ENCODE data around the gene E2F1.

Gene E2F1, protein sequence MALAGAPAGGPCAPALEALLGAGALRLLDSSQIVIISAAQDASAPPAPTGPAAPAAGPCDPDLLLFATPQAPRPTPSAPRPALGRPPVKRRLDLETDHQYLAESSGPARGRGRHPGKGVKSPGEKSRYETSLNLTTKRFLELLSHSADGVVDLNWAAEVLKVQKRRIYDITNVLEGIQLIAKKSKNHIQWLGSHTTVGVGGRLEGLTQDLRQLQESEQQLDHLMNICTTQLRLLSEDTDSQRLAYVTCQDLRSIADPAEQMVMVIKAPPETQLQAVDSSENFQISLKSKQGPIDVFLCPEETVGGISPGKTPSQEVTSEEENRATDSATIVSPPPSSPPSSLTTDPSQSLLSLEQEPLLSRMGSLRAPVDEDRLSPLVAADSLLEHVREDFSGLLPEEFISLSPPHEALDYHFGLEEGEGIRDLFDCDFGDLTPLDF

GRCh38 chr20:33686100-33686983 lies at the start of gene E2F1:
Gene E2F1 (minus strand): TSS chr20:33686385. CDS start chr20:33686264, 121 bp downstream.
- in situ Hi-C loops (cut with MboI; ENCODE audit: low pct_unique_long_range_greater_than_20kb, low sequenced_read_pairs) = no loop called here
- DNase-seq = peak; percentile 88

- in situ Hi-C loops (cut with MboI; ENCODE audit: low pct_unique_long_range_greater_than_20kb, low sequenced_read_pairs) = no loop called here
- peak; percentile 58 for DNase-seq
These were observed 47.7 kb upstream of the E2F1 start for GRCh38 chr20:33733654-33734576.

GRCh38 chr20:33732166-33732970 lies 46.2 kb upstream of the E2F1 start:
- peak; percentile 75 for DNase-seq
- in situ Hi-C loops (cut with MboI; ENCODE audit: low pct_unique_long_range_greater_than_20kb, low sequenced_read_pairs) = no loop called here

DNA sequence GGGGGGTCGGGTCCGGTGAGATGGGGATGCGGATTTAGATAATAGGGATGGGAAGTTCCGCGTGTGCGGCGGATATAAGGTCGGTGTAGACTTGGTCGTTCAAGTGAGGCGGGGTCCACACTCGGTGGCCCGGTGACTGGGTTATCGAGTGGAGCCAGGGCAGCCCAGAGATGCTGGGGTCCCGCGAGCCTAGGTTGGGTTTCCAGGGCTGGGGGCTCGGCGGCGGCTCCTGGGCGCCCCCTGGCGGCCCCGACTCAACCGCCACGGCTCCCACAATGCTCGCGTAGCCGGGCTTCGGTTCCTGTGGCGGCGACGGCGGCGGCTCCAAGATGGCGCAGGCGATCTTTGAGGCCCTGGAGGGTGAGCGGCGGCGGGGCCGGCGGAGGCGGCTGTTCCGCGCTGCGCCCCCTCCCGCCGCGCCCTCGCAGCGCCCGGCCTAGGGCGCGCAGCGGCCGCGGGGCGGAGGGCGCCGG lies 45.5 kb upstream of the E2F1 start, which contains the start of gene ZNF341:
Gene ZNF341, plus strand, starts transcription at position 304 of the 473 bp plus-strand sequence. Its CDS starts 26 bp downstream, at position 330.
- in situ Hi-C loops (cut with MboI; ENCODE audit: low pct_unique_long_range_greater_than_20kb, low sequenced_read_pairs) = no loop called here
- DNase-seq = peak; percentile 92

DNA sequence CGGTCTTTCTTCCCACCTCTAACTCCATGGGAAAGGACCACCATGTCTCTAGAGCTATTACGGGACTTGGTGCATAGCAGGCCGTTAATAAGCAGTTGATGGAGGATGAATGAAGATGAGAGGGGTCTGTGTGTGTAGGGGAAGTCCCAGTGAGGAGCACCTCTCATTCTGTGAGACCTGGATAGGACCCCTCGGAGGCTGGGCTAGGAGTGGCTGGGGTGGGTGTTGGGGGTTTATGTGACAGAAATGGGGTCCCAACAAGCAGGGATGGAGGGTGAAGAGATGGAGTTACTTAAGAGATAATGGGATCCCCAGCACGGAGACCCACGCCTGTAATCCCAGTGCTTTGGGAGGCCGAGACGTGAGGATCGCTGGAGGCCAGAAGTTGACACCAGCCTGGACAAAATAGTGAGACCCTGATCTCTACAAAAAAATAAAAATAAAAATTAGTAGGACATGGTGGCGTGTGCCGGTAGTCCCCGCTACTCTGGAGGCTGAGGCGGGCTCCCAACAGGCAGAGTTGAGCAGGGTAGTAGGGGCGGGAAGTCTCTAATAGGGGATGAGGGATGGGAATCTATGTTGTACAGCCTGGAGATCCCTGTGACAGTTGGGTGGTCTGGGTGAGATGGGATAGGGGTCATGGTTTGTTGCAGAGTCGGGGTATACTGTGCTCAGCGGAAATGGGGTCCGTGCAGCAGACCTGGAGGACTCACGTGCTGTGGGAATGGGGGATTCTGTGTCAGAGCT lies 44.9 kb upstream of the E2F1 start:
- no peak for DNase-seq
- in situ Hi-C loops (cut with MboI; ENCODE audit: low pct_unique_long_range_greater_than_20kb, low sequenced_read_pairs) = no loop called here

DNA sequence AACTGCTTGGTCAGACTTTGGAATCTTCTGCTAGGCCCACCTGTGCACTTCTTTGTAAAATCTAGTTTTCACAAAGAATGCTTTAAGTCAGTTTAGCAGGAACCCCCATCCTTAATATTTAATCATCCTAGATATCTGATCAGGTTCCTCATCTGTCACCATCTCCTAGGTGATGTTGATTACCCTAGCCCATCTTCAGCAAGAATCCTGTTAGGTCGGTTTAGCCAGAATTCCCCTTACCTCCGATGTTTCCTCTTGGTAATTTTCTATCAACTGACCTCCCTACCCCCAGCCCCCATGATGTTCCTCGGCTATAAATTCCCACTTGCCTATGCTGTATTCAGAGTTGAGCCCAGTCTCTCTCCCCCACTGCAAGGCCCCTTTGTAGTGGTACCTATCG lies 42.9 kb upstream of the E2F1 start:
- in situ Hi-C loops (cut with MboI; ENCODE audit: low pct_unique_long_range_greater_than_20kb, low sequenced_read_pairs) = no loop called here
- no peak for DNase-seq

DNA sequence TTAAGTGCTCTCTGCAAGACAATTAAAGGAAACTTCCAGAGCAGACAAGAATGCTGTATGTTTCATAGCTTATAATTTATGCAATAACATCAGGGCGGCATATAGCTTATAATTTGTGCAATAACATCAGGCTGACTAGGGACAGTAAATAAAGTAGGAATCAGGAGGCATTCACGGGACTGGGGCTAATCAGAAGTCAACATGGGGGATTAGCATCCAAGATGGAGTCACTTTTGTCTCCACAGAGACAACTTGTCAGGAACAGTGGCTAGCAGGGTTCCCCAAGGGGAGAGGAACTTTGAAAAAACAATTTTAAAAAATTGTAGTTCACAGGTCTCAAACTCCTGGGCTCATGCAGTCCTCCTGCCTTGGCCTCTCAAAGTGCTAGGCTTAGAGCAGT lies 42.3 kb upstream of the E2F1 start:
- DNase-seq = no peak
- in situ Hi-C loops (cut with MboI; ENCODE audit: low pct_unique_long_range_greater_than_20kb, low sequenced_read_pairs) = no loop called here

DNA sequence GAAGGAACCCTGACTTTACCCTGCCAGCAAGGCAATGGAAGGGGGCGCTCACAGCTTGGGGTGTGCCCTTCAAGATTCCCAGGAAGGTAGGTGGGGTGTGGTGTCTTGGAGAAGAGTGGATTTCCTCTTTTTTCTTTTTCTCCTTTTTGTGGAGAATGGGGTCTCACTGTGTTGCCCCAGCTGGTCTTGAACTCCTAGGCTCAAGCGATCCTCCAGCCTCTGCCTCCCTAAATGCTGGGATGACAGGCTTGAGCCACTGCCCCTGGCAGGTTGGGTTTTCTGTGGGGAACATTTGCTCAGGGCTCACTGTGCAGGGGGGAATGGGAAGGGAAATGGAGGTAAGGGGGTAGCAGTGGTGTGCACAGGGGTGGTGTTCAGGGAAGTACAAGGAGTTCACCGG lies 41.6 kb upstream of the E2F1 start:
- in situ Hi-C loops (cut with MboI; ENCODE audit: low pct_unique_long_range_greater_than_20kb, low sequenced_read_pairs) = no loop called here
- no peak for DNase-seq

DNA sequence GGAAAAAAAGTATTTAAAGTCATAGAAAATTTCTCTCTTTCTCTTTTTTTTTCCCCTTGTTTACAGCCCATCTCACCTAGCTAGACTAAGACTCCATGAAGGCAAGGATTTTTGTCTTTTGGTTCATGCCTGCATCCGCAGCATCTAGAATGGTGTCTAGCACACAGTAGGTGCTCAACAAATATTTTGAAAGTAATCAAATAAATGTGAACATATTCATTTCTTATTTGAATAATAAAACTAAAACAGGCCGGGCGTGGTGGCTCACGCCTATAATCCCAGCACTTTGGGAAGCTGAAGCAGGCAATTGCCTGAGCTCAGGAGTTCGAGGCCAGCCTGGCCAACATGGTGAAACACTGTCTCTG lies 40.9 kb upstream of the E2F1 start:
- in situ Hi-C loops (cut with MboI; ENCODE audit: low pct_unique_long_range_greater_than_20kb, low sequenced_read_pairs) = no loop called here
- DNase-seq = no peak

DNA sequence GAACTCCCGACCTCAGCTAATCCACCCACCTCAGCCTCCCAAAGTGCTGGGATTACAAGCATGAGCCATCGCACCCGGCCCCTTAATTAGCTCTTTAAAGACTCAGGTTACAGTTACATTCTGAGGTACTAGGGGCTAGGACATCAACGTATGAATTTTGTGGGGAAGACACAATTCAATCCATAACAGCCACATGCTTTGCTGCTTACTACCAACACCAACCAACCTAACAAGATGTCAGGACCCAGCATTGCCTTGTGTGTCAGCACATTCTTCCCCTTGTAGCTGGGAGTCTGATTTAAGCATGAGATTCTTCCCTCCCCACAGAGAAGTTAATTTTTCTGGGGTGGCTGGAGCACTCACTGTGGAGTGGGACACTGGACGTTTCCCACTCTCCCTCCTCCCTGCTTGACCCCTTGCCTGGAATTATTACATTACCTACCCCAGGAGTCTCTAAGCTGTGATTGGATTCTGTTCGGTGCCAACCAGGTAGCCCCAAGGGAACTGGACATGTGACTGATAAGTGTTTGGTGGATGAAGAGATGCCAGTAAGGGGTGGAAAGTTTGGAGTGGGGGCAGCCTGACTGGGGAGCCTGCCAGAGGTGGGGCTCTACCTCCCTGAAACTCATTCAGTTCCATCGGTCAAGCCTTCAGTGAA lies 39.6 kb upstream of the E2F1 start:
- in situ Hi-C loops (cut with MboI; ENCODE audit: low pct_unique_long_range_greater_than_20kb, low sequenced_read_pairs) = no loop called here

DNA sequence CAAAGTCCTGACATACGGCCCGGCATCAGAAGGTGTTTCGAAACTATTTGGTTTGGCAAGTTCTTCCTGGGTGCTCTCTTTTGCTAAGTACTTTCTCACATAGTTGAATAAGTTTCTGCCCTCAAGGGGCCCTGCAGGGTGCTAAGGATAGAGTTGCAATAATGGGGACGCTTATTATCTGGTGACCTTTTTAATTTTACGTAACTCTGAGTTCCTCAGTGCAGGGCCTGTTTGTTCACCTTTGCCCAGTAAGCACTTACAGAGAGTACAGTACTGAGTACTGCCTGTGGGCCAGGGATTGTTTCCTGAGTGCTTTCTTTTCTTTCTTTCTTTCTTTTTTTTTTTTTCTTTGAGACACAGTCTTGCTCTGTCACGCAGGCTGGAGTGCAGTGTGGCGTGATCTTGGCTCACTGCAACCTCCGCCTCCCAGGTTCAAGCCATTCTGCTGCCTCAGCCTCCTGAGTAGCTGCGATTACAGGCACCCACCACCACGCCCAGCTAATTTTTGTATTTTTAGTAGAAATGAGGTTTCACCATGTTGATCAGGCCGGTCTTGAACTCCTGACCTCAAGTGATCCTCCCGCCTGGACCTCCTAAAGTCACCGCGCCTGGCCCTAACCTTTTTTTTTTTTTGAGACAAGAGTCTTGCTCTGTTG lies 38.4 kb upstream of the E2F1 start:
- in situ Hi-C loops (cut with MboI; ENCODE audit: low pct_unique_long_range_greater_than_20kb, low sequenced_read_pairs) = no loop called here
- DNase-seq = no peak

More for the DNA sequence above, 39.6 kb upstream of the E2F1 start:
- DNase-seq = no peak

DNA sequence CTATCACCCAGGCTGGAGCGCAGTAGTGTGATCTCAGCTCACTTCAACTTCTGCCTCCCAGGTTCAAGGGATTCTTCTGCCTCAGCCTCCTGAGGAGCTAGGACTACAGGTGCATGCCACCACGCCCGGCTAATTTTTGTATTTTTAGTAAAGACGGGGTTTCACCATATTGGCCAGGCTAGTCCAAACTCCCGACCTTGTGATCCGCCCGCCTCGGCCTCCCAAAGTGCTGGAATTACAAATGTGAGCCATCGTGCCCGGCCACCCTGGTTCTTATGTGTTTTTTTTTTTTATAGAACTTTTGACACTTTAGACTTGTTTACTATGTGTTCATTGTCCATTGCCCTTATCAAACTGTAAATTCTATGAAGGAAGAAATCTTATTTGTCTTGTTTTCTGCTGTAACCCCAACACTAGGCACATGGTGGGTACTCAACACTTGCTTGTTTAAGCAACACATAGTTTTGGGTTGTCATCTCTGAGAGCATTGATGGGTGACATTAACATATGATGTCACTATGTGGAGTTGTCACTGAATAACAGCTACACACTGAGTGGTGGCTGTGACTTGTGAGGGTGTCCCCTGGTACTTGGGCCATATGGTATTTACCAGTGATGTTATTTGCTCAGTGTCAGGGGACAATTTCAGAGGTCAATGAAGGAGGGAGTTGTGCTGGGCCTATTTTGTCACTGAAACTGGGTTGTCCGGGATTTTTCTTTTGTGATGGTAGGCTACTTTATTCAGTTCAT lies 35.4 kb upstream of the E2F1 start:
- DNase-seq = no peak
- in situ Hi-C loops (cut with MboI; ENCODE audit: low pct_unique_long_range_greater_than_20kb, low sequenced_read_pairs) = no loop called here

DNA sequence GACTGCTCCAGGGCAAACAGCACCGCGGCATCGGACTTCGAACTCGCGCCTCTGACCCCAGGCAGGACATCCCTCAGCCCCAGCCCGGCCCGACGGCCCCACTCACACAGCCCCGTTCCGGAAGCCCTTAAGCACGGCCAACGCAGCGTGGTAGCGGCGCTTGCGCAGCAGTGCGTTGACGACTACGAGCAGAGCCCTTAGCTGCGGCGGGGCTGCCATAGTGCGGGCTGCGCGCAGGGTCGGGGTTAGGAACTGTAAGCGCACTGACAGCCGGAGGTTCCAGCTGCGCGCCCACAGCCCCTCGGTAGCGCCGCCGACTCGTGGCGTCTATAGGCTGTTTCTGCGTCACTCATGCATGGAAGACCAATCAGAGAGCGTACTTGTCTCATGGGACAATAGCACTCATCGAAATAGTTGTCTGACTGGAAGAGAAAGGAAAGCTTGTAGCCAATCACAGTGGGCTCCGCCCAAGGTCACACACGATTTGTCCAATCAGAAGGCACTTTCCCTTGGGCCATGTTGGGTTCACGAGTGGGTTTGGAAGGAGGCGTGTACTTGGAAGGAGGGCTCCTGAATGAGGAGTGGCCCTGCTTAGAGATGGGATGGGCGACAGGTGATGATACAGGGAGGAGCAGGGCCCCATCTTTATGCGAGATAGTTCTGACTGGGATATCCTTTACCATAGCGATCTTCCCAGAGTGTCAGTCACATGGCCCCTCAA lies 34.0 kb upstream of the E2F1 start, which contains the start of gene PXMP4:
Gene PXMP4, minus strand, starts transcription at position 322 of the 721 bp plus-strand sequence. Its CDS starts 103 bp downstream, at position 219.
- in situ Hi-C loops (cut with MboI; ENCODE audit: low pct_unique_long_range_greater_than_20kb, low sequenced_read_pairs) = no loop called here

GRCh38 chr20:33719277-33719988 lies 33.2 kb upstream of the E2F1 start:
- in situ Hi-C loops (cut with MboI; ENCODE audit: low pct_unique_long_range_greater_than_20kb, low sequenced_read_pairs) = no loop called here

More for the DNA sequence above, 34.0 kb upstream of the E2F1 start, which contains the start of gene PXMP4:
- peak; percentile 98 for DNase-seq

More at GRCh38 chr20:33719277-33719988, 33.2 kb upstream of the E2F1 start:
- DNase-seq = no peak
